SK-N-SH (cell line): Measurements from ENCODE around the gene FAIM2.

Source experiments
- EP300 ChIP-seq, 2 experiments: IDR thresholded peaks; 2 replicates each; pipeline versions ENCODE4 v1.4.0 to v1.6.1; 2012; ENCODE audit warnings: borderline replicate concordance in 1 of 2, low read depth in 1 of 2, low read length in 1 of 2
- GABPA ChIP-seq: IDR thresholded peaks from 2 replicates; pipeline ENCODE4 v1.4.0; 2012; ENCODE audit warnings: low read depth, mild to moderate bottlenecking
- MAX ChIP-seq: IDR thresholded peaks from 2 replicates; pipeline ENCODE4 v1.4.0; 2012; ENCODE audit warnings: low read depth
- NFIC ChIP-seq: IDR thresholded peaks from 2 replicates; pipeline ENCODE4 v1.4.0; 2012; ENCODE audit warnings: borderline replicate concordance
- POLR2AphosphoS5 ChIP-seq: IDR thresholded peaks from 2 replicates; pipeline ENCODE4 v1.6.1; 2012; ENCODE audit warnings: low read depth, low read length
- RAD21 ChIP-seq: IDR thresholded peaks from 2 replicates; pipeline ENCODE4 v1.6.1; 2012; ENCODE audit warnings: mild to moderate bottlenecking, low read length
- RCOR1 ChIP-seq: fragments of 150-350 bp; IDR thresholded peaks from 2 replicates; pipeline ENCODE4 v1.6.1; 2017; ENCODE audit warnings: antibody characterized with exemption, low read length
- REST ChIP-seq: IDR thresholded peaks from 2 replicates; pipeline ENCODE4 v1.6.1; 2012; ENCODE audit warnings: mild to moderate bottlenecking, low read depth, low read length, moderate library complexity
- RFX5 ChIP-seq: IDR thresholded peaks from 2 replicates; pipeline ENCODE4 v1.6.1; 2012; ENCODE audit warnings: mild to moderate bottlenecking, improper control_type of control experiment, low read length
- TAF1 ChIP-seq: IDR thresholded peaks from 2 replicates; pipeline ENCODE4 v1.6.1; 2012; ENCODE audit warnings: low read depth, mild to moderate bottlenecking, low read length, moderate library complexity, borderline replicate concordance
- TCF12 ChIP-seq: IDR thresholded peaks from 2 replicates; pipeline ENCODE4 v1.4.0; 2012
- TF ChIP-seq, protein P1 (sequence below): fragments of 200-600 bp; sonication (generic); IDR thresholded peaks from 2 replicates; pipeline ENCODE4 v1.6.1; 2017; ENCODE audit warnings: antibody characterized with exemption, mild to moderate bottlenecking, moderate library complexity
- TF ChIP-seq, protein P2 (sequence below): fragments of 150-350 bp; IDR thresholded peaks from 2 replicates; pipeline ENCODE4 v1.6.1; 2017; ENCODE audit warnings: antibody characterized with exemption, low read length, low read depth, borderline replicate concordance

GRCh38 chr12:49887091-49887490, 16.6 kb downstream of the FAIM2 start:
- TF ChIP-seq, protein P1, sequence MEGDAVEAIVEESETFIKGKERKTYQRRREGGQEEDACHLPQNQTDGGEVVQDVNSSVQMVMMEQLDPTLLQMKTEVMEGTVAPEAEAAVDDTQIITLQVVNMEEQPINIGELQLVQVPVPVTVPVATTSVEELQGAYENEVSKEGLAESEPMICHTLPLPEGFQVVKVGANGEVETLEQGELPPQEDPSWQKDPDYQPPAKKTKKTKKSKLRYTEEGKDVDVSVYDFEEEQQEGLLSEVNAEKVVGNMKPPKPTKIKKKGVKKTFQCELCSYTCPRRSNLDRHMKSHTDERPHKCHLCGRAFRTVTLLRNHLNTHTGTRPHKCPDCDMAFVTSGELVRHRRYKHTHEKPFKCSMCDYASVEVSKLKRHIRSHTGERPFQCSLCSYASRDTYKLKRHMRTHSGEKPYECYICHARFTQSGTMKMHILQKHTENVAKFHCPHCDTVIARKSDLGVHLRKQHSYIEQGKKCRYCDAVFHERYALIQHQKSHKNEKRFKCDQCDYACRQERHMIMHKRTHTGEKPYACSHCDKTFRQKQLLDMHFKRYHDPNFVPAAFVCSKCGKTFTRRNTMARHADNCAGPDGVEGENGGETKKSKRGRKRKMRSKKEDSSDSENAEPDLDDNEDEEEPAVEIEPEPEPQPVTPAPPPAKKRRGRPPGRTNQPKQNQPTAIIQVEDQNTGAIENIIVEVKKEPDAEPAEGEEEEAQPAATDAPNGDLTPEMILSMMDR, result no peak
- TF ChIP-seq GABPA (no peak), RAD21 (no peak), RFX5 (no peak), REST (no peak), TAF1 (no peak), MAX (no peak), NFIC (no peak), POLR2AphosphoS5 (no peak), TCF12 (no peak), EP300 (IDR thresholded peaks at IDR 0.05; ENCODE audit: borderline replicate concordance in 1 of 2, low read depth in 1 of 2, low read length in 1 of 2) (no peak), RCOR1 (no peak)
- TF ChIP-seq, protein P2, sequence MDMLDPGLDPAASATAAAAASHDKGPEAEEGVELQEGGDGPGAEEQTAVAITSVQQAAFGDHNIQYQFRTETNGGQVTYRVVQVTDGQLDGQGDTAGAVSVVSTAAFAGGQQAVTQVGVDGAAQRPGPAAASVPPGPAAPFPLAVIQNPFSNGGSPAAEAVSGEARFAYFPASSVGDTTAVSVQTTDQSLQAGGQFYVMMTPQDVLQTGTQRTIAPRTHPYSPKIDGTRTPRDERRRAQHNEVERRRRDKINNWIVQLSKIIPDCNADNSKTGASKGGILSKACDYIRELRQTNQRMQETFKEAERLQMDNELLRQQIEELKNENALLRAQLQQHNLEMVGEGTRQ, result no peak
